PC-3 (cell line): ENCODE measurements around the gene HIPK1.

Experiments used
- EZH2 ChIP-seq: fragments of 300-600 bp; sonication (generic); IDR thresholded peaks from one replicate; pipeline ENCODE4 v1.6.1; 2017; ENCODE audit warnings: antibody characterized with exemption, mild to moderate bottlenecking, low read length; ENCODE audit not compliant: unreplicated experiment
- EZH2phosphoT487 ChIP-seq: fragments of 300-600 bp; sonication (generic); IDR thresholded peaks from 2 replicates; pipeline ENCODE4 v1.6.1; 2018; ENCODE audit warnings: mild to moderate bottlenecking, antibody characterized with exemption, low read length, borderline replicate concordance
- TF ChIP-seq, protein P1 (sequence below): fragments of 300-600 bp; sonication (generic); conservative IDR thresholded peaks from 2 replicates; pipeline ENCODE4 v1.5.1; 2017; ENCODE audit warnings: antibody characterized with exemption, low read depth, mild to moderate bottlenecking, low read length

DNA sequence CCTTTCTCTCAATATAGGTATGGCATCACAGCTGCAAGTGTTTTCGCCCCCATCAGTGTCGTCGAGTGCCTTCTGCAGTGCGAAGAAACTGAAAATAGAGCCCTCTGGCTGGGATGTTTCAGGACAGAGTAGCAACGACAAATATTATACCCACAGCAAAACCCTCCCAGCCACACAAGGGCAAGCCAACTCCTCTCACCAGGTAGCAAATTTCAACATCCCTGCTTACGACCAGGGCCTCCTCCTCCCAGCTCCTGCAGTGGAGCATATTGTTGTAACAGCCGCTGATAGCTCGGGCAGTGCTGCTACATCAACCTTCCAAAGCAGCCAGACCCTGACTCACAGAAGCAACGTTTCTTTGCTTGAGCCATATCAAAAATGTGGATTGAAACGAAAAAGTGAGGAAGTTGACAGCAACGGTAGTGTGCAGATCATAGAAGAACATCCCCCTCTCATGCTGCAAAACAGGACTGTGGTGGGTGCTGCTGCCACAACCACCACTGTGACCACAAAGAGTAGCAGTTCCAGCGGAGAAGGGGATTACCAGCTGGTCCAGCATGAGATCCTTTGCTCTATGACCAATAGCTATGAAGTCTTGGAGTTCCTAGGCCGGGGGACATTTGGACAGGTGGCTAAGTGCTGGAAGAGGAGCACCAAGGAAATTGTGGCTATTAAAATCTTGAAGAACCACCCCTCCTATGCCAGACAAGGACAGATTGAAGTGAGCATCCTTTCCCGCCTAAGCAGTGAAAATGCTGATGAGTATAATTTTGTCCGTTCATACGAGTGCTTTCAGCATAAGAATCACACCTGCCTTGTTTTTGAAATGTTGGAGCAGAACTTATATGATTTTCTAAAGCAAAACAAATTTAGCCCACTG, 11.5 kb downstream of the HIPK1 start:
- TF ChIP-seq, protein P1, sequence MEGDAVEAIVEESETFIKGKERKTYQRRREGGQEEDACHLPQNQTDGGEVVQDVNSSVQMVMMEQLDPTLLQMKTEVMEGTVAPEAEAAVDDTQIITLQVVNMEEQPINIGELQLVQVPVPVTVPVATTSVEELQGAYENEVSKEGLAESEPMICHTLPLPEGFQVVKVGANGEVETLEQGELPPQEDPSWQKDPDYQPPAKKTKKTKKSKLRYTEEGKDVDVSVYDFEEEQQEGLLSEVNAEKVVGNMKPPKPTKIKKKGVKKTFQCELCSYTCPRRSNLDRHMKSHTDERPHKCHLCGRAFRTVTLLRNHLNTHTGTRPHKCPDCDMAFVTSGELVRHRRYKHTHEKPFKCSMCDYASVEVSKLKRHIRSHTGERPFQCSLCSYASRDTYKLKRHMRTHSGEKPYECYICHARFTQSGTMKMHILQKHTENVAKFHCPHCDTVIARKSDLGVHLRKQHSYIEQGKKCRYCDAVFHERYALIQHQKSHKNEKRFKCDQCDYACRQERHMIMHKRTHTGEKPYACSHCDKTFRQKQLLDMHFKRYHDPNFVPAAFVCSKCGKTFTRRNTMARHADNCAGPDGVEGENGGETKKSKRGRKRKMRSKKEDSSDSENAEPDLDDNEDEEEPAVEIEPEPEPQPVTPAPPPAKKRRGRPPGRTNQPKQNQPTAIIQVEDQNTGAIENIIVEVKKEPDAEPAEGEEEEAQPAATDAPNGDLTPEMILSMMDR = no peak
- TF ChIP-seq EZH2 = no peak
- TF ChIP-seq EZH2phosphoT487 = no peak
